ENCODE results near the gene POU2F1.
"Not testable (repeated sequence)": the region's sequence is repeated elsewhere in the genome, so short reads cannot be mapped to it uniquely, and the experiment has no call there.

POU2F1 gene

GRCh38 chr1:167274061-167274460 lies 53.4 kb downstream of the POU2F1 start:
- no peak for DNase-seq

- DNase-seq, result no peak
Measured at GRCh38 chr1:167276969-167277368, 56.3 kb downstream of the POU2F1 start.

- DNase-seq, result no peak
Measured at GRCh38 chr1:167278497-167278896, 57.8 kb downstream of the POU2F1 start.

GRCh38 chr1:167280912-167281311 lies 60.2 kb downstream of the POU2F1 start:
- DNase-seq, result no peak

GRCh38 chr1:167288390-167289074 lies 67.8 kb downstream of the POU2F1 start:
- DNase-seq, result no peak

- DNase-seq, result no peak
Measured at GRCh38 chr1:167289075-167289442, 68.4 kb downstream of the POU2F1 start.

- no peak for DNase-seq
Measured at GRCh38 chr1:167289966-167290365, 69.3 kb downstream of the POU2F1 start.

- DNase-seq, result no peak
Measured at GRCh38 chr1:167291539-167292185, 71.0 kb downstream of the POU2F1 start.

GRCh38 chr1:167292216-167292615 lies 71.5 kb downstream of the POU2F1 start:
- no peak for DNase-seq

- DNase-seq, result no peak
Measured at GRCh38 chr1:167293057-167293456, 72.4 kb downstream of the POU2F1 start.

- DNase-seq, result peak; percentile 35
Measured at GRCh38 chr1:167294528-167294927, 73.8 kb downstream of the POU2F1 start.

- DNase-seq, result no peak
Measured at GRCh38 chr1:167297222-167298214, 76.8 kb downstream of the POU2F1 start.

GRCh38 chr1:167298325-167298724 lies 77.6 kb downstream of the POU2F1 start:
- no peak for DNase-seq

GRCh38 chr1:167301355-167301754 lies 80.7 kb downstream of the POU2F1 start:
- DNase-seq, result no peak

- no peak for DNase-seq
Measured at GRCh38 chr1:167304165-167304564, 83.5 kb downstream of the POU2F1 start.

- DNase-seq, result no peak
Measured at GRCh38 chr1:167305059-167305705, 84.5 kb downstream of the POU2F1 start.

- no peak for DNase-seq
Measured at GRCh38 chr1:167305706-167306277, 85.1 kb downstream of the POU2F1 start.

- DNase-seq, result no peak
Measured at GRCh38 chr1:167310732-167311131, 90.0 kb downstream of the POU2F1 start.

GRCh38 chr1:167312871-167313270 lies 92.2 kb downstream of the POU2F1 start:
- DNase-seq, result no peak

GRCh38 chr1:167314671-167315070 lies 94.0 kb downstream of the POU2F1 start:
- no peak for DNase-seq

- DNase-seq, result no peak
Measured at GRCh38 chr1:167317463-167317862, 96.8 kb downstream of the POU2F1 start.

- DNase-seq, result not testable (repeated sequence)
Measured at GRCh38 chr1:167319206-167319605, 98.5 kb downstream of the POU2F1 start.

GRCh38 chr1:167322483-167322882 lies 101.8 kb downstream of the POU2F1 start:
- DNase-seq, result no peak

Data from fibroblast of skin of right quadriceps (primary cell).